Fibroblast of lung (primary cell): ENCODE results near the gene LIPE.

Source experiments
- CTCF ChIP-seq, 2 donors: IDR thresholded peaks in 1 of 2; conservative IDR thresholded peaks in 1 of 2; 1 replicate in 1 of 2; 2 replicates in 1 of 2; pipeline ENCODE4 v1.5.1; 2011 to 2012; ENCODE audit warnings: low read length in 2 of 2, control low read depth in 1 of 2, inconsistent platforms in 1 of 2, low read depth in 1 of 2, mild to moderate bottlenecking in 1 of 2
- EZH2 ChIP-seq: IDR thresholded peaks from 2 replicates; pipeline ENCODE4 v1.5.1; 2012; ENCODE audit warnings: low read length, control low read depth, mild to moderate bottlenecking; ENCODE audit errors: missing control alignments

- no peak for TF ChIP-seq CTCF (conservative IDR thresholded peaks at IDR 0.05 in 1 of 2, IDR thresholded peaks at IDR 0.05 in 1 of 2; ENCODE audit: low read depth in 1 of 2, low read length in 2 of 2)
- TF ChIP-seq EZH2, result no peak
Measured at GRCh38 chr19:42368360-42368759, 58.8 kb downstream of the LIPE start.
